Right lobe of liver (tissue), 6 donors: ENCODE results near the gene SST. TPM values are rescaled to one million over a fixed set of nuclear protein-coding genes. Genes with fewer than 3 reads are reported as not detected.
"Not testable (repeated sequence)": the region's sequence is repeated elsewhere in the genome, so short reads cannot be mapped to it uniquely, and the experiment has no call there.

Experiments used
- ATAC-seq, 4 donors: fragments of 200-7000 bp; cut with Tn5 transposase; one replicate each; pipeline ENCODE4 v1.9.1; 2020; ENCODE audit warnings: mild to moderate bottlenecking in 4 of 4, moderate library complexity in 4 of 4
- DNase-seq, 3 donors: peaks; one replicate each; pipeline ENCODE4 v3.0.0-alpha.2; 2020
- H3K27ac ChIP-seq, 3 donors: fragments of 200-600 bp; one replicate each; pipeline ENCODE4 v1.8.0; 2022
- H3K27me3 ChIP-seq, 2 donors: fragments of 200-600 bp; one replicate each; pipeline ENCODE4 v1.8.0; 2022
- H3K36me3 ChIP-seq, 4 donors: fragments of 200-600 bp; sonication (generic) in 1 of 4; one replicate each; pipeline versions ENCODE4 v1.5.1 to v1.8.0; 2017 to 2022; ENCODE audit warnings: control low read depth in 1 of 4
- H3K4me1 ChIP-seq, 4 donors: fragments of 200-600 bp; sonication (generic) in 1 of 4; one replicate each; pipeline versions ENCODE4 v1.5.1 to v1.8.0; 2017 to 2022; ENCODE audit warnings: control low read depth in 1 of 4
- H3K4me3 ChIP-seq, 3 donors: fragments of 200-600 bp; one replicate each; pipeline ENCODE4 v1.8.0; 2022
- H3K9me3 ChIP-seq, 4 donors: fragments of 200-600 bp; sonication (generic) in 1 of 4; one replicate each; pipeline versions ENCODE4 v1.5.1 to v1.8.0; 2017 to 2022; ENCODE audit warnings: control low read depth in 1 of 4
- POLR2A ChIP-seq: fragments of 450-650 bp; IDR thresholded peaks from one replicate; pipeline ENCODE4 v1.6.1; 2017; ENCODE audit warnings: antibody characterized with exemption, mild to moderate bottlenecking
- WGBS: methylation state at CpG from one replicate; pipeline ENCODE4 v1.1.6; 2018; ENCODE audit warnings: low coverage, low lambda C conversion rate; ENCODE audit not compliant: insufficient coverage; ENCODE audit errors: missing lambda C conversion rate; 5-methylcytosine and 5-hydroxymethylcytosine counted together
- intact Hi-C, 2 donors: fragments of 100-400 bp; cut with DNase I; formaldehyde crosslinking; loops; one replicate each; pipeline versions ENCODE4 v1.11.2 to v1.14.1; 2022
- total RNA-seq, 6 experiments: library from RNA; depleted of rRNA in 2 of 6; stranded (reverse); fragments of >200 nt in 2 of 6; fragmentation: NEBNext Ultra II Directional in 3 of 6; extraction: Animal tissue kit (Norgen Biotek cat#: 25700) in 3 of 6; gene quantifications; one replicate each; pipeline versions ENCODE4 v1.1.0 to v1.2.4, GENCODE V29; 2016 to 2023
- TF ChIP-seq, protein P1 (sequence below), 4 donors: fragments of 200-600 bp in 3 of 4; fragments of 450-650 bp in 1 of 4; IDR thresholded peaks; one replicate each; pipeline versions ENCODE4 v1.5.1 to v1.8.0; 2016 to 2022; ENCODE audit warnings: antibody characterized with exemption in 4 of 4, mild to moderate bottlenecking in 2 of 4
- donor health status: DM: no; HTN: yes; CAD: no.
- donor health status: DM: no; HTN: no; CAD: no.
- donor health status: DM: no; HTN: no; CAD: no.
- donor health status: DM: no; HTN: yes; CAD: no.
- donor health status: DM: no; HTN: yes; CAD: no.

SST gene
- total RNA-seq, 6 experiments from 2014 or later = not detected

DNA sequence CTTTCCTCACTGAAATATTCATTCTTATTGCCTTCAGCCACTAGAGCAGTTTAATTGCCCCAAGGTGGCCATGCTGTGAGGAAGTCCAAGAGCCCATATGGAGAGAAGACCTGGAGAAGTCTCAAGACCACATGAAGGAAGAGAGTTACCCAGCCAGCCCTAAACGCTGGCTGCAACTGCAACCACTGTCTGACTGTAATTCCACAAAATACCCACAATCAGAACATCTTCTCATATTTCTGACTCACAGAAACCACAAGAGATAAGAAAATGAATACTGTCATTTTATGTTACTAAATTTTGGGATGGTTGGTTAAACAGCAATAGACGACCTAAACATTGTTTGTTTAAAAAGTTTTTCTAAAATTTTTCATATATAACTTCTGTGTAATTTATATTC lies 14.7 kb upstream of the SST start:
- Histone ChIP-seq H3K27me3 (no peaks in the 10 kb centered on the region), H3K36me3 (no peaks in the 10 kb centered on the region), H3K4me1 (no peaks in the 10 kb centered on the region), H3K4me3 (no peak overlapping the region), H3K9me3 (no peaks in the 10 kb centered on the region), H3K27ac (no peak overlapping the region)
- no peak for ATAC-seq
- no peak for DNase-seq
- TF ChIP-seq, protein P1, sequence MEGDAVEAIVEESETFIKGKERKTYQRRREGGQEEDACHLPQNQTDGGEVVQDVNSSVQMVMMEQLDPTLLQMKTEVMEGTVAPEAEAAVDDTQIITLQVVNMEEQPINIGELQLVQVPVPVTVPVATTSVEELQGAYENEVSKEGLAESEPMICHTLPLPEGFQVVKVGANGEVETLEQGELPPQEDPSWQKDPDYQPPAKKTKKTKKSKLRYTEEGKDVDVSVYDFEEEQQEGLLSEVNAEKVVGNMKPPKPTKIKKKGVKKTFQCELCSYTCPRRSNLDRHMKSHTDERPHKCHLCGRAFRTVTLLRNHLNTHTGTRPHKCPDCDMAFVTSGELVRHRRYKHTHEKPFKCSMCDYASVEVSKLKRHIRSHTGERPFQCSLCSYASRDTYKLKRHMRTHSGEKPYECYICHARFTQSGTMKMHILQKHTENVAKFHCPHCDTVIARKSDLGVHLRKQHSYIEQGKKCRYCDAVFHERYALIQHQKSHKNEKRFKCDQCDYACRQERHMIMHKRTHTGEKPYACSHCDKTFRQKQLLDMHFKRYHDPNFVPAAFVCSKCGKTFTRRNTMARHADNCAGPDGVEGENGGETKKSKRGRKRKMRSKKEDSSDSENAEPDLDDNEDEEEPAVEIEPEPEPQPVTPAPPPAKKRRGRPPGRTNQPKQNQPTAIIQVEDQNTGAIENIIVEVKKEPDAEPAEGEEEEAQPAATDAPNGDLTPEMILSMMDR (IDR thresholded peaks at IDR 0.05) = no peak
- WGBS = 36% methylated on average over 2 of the region's 2 CpGs
- intact Hi-C loops = loop anchor here (10.0 kb wide), 1 partner anchor 360 kb away; no protein-coding TSS in a partner anchor

DNA sequence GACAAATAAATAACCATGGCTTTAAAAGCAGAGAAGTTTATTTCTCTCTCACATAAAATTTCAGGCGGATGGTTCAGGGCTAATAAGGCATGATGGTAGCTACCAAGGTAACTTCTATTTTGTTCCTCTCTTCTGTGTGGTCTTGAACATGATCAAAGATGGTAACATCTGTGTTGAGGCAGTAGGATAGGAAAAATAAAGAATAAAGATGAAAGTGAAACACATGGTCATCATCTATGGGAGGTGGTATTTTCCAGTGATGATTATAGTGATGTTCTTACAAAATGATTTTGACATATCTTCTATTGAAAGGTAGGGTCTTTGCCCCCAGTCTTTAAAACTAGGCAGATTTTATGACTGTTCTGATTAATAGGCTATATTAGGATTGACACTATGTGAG lies 14.2 kb upstream of the SST start:
- Histone ChIP-seq H3K4me1 (peaks cover 0 to 2% (median 0%) of the 10 kb centered on the region in 4 donors), H3K4me3 (no peak overlapping the region), H3K9me3 (no peaks in the 10 kb centered on the region), H3K27me3 (no peaks in the 10 kb centered on the region), H3K27ac (no peak overlapping the region), H3K36me3 (no peaks in the 10 kb centered on the region)
- no peak for TF ChIP-seq POLR2A
- TF ChIP-seq, protein P1 (IDR thresholded peaks at IDR 0.05) = no peak
- ATAC-seq = no peak
- 81% methylated on average over 1 of the region's 1 CpG for WGBS
- no peak for DNase-seq
- intact Hi-C loops = loop anchor here (10.0 kb wide), 1 partner anchor 360 kb away; no protein-coding TSS in a partner anchor

DNA sequence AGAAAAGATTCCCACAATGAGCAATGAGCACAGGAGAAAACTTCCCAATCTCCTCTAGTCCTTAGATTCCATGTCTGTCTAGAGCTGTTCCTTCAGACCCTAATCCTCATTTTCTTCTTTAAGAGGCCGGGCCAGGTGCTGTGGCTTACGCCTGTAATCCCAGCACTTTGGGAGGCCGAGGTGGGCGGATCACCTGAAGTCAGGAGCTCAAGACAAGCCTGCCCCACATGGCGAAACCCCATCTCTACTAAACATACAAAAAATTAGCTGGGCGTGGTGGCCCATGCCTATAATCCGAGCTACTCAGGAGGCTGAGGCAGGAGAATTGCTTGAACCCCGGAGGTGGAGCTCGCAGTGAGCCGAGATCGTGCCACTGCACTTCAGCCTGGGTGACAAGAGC lies 11.6 kb upstream of the SST start:
- not testable (repeated sequence) for ATAC-seq, H3K36me3 ChIP-seq, H3K27ac ChIP-seq, H3K4me1 ChIP-seq, DNase-seq, H3K27me3 ChIP-seq, H3K9me3 ChIP-seq, H3K4me3 ChIP-seq
- WGBS = 83% methylated on average over 7 of the region's 11 CpGs
- intact Hi-C loops = loop anchor here (10.0 kb wide), 1 partner anchor 357 kb away; no protein-coding TSS in a partner anchor

DNA sequence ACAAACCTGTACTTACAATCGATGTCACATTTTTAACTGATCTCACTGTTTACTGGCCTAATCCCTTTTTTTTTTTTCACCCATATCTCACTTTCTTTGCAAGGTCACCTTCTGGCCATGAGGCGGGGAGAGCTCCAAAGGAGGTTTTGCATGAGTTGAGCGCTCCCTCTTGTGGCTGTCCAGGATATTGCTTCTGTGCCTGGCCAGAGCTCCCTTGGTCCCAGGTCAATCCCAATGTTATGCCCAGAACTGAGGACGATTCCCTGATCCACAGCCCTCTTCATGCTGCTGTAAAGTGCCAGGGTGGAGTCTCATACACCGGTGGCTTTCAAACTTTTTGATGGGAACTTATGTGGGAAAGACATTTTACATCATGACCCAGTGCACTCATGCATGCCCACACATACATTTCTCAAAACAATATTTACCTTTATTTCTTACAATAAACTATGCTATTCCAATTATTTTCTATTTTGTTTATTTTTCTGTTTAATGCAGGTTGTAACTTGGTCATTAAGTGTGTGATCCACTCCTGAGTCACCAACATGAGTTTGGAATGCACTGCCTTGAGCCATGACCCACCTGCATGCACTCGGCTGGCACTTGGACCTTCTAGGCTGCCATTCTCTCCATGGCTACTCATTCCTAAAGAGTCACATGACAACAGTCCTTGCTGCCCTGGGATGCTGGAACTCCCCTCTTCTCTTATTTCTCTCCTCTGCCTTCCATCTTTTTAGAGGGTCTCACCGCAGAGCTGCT lies 9.6 kb upstream of the SST start:
- TF ChIP-seq, protein P1 (IDR thresholded peaks at IDR 0.05) = peak; percentile 88 to 95 (median 92)
- TF ChIP-seq POLR2A = no peak

DNA sequence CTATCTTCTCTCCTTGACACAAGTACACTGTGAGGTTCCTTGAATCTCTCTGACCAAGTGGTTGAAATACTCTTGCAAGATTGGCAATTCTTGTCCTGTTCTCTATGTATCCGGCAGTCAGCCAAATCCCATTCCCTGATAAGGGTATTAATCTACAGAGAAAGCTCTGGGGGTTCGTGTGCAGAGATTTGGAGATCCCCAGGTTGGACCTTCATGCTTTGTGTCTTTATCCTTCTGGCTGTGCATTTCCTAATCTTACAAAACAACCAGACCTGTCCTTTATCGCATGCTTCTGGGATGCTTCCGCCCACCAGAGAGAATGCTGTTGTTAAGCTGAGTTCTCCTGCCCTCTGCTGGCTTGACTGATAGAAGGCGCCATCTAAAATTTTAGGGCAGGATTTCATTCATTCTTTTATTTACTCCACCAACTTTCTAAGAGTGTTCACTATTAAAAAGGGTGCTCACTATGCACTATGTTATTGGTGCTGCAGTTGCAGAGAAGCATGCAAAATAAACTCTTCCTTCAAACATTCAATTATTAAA lies 8.6 kb upstream of the SST start:
- no peaks in the 10 kb centered on the region for H3K36me3 ChIP-seq
- WGBS = 9% methylated on average over 5 of the region's 5 CpGs
- intact Hi-C loops = loop anchor here (5.0 to 10.0 kb wide), 2 partner anchors 61 to 64 kb away; no protein-coding TSS in a partner anchor
- peak; percentile 82 to 89 (median 84) for ATAC-seq
- H3K27ac ChIP-seq = no peak overlapping the region
- TF ChIP-seq, protein P1 (IDR thresholded peaks at IDR 0.05) = peak; percentile 71 to 77 (median 75)
- TF ChIP-seq POLR2A = no peak
- no peaks in the 10 kb centered on the region for H3K9me3 ChIP-seq
- H3K4me1 ChIP-seq = peaks cover 0 to 6% (median 0%) of the 10 kb centered on the region in 4 donors
- no peak overlapping the region for H3K4me3 ChIP-seq
- no peaks in the 10 kb centered on the region for H3K27me3 ChIP-seq
- DNase-seq = peak in 1 of 3 donors; percentile 35

More for the DNA sequence above, 9.6 kb upstream of the SST start:
- intact Hi-C loops = loop anchor here (5.0 to 10.0 kb wide), 3 partner anchors 63 to 355 kb away; no protein-coding TSS in a partner anchor
- Histone ChIP-seq H3K36me3 (no peaks in the 10 kb centered on the region), H3K27me3 (no peaks in the 10 kb centered on the region), H3K9me3 (no peaks in the 10 kb centered on the region), H3K4me1 (peaks cover 0 to 6% (median 0%) of the 10 kb centered on the region in 4 donors), H3K4me3 (no peak overlapping the region), H3K27ac (no peak overlapping the region)
- ATAC-seq (peak; percentile 98 to 99 (median 99)), DNase-seq (peak; percentile 74 to 84 (median 76))
- 23% methylated on average over 5 of the region's 7 CpGs for WGBS
